Measurements from ENCODE around the gene PCDH15.
"Not testable (repeated sequence)": the region's sequence is repeated elsewhere in the genome, so short reads cannot be mapped to it uniquely, and the experiment has no call there.

- TF ChIP-seq POLR2A, CTCF (IDR thresholded peaks at IDR 0.05): not testable (repeated sequence)
Measured at GRCh38 chr10:54515244-54515643, 285.8 kb downstream of the PCDH15 start.
